Measurements from ENCODE around the gene PEX10.

DNA sequence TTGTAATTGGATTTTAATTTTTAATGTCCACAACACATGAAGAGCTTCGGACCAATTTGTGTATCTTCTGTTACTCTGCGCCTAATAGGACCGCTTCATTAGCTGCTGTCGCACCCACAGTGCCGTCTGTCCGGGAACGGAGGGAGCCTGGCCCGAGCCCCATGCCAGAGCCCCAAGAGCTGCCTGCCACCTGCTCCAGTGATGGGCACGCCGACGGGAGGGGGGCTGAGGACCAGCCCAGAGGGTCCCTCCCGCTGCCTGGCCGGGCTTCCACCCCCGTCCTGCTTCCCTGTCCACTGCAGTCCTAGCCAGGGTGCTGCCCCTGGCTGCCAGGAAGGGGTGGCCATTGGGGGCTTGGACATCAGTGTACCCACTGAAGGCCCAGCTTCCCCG is 33.5 kb upstream of the PEX10 start:
- no peak for TF ChIP-seq HNF4G (IDR thresholded peaks at IDR 0.05)
- no peak for TF ChIP-seq RAD21 (IDR thresholded peaks at IDR 0.05)
- no peak for TF ChIP-seq EGR1 (IDR thresholded peaks at IDR 0.05; ENCODE audit: low read depth in 2 of 2)
- TF ChIP-seq, protein P1, sequence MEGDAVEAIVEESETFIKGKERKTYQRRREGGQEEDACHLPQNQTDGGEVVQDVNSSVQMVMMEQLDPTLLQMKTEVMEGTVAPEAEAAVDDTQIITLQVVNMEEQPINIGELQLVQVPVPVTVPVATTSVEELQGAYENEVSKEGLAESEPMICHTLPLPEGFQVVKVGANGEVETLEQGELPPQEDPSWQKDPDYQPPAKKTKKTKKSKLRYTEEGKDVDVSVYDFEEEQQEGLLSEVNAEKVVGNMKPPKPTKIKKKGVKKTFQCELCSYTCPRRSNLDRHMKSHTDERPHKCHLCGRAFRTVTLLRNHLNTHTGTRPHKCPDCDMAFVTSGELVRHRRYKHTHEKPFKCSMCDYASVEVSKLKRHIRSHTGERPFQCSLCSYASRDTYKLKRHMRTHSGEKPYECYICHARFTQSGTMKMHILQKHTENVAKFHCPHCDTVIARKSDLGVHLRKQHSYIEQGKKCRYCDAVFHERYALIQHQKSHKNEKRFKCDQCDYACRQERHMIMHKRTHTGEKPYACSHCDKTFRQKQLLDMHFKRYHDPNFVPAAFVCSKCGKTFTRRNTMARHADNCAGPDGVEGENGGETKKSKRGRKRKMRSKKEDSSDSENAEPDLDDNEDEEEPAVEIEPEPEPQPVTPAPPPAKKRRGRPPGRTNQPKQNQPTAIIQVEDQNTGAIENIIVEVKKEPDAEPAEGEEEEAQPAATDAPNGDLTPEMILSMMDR (IDR thresholded peaks at IDR 0.05; ENCODE audit: low read depth, low read length, missing input control): no peak
- no peak for TF ChIP-seq FOXA1 (IDR thresholded peaks at IDR 0.05)
- TF ChIP-seq, protein P2, sequence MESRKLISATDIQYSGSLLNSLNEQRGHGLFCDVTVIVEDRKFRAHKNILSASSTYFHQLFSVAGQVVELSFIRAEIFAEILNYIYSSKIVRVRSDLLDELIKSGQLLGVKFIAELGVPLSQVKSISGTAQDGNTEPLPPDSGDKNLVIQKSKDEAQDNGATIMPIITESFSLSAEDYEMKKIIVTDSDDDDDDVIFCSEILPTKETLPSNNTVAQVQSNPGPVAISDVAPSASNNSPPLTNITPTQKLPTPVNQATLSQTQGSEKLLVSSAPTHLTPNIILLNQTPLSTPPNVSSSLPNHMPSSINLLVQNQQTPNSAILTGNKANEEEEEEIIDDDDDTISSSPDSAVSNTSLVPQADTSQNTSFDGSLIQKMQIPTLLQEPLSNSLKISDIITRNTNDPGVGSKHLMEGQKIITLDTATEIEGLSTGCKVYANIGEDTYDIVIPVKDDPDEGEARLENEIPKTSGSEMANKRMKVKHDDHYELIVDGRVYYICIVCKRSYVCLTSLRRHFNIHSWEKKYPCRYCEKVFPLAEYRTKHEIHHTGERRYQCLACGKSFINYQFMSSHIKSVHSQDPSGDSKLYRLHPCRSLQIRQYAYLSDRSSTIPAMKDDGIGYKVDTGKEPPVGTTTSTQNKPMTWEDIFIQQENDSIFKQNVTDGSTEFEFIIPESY (IDR thresholded peaks at IDR 0.05): no peak
